ENCODE data around the gene KRT75. TPM values are rescaled to one million over a fixed set of nuclear protein-coding genes. Genes with fewer than 3 reads are reported as not detected.

KRT75 gene
- total RNA-seq, 3 donors from 2014 or later (not counting 1 experiment from before 2014, with no cell fraction given) = not detected

DNA sequence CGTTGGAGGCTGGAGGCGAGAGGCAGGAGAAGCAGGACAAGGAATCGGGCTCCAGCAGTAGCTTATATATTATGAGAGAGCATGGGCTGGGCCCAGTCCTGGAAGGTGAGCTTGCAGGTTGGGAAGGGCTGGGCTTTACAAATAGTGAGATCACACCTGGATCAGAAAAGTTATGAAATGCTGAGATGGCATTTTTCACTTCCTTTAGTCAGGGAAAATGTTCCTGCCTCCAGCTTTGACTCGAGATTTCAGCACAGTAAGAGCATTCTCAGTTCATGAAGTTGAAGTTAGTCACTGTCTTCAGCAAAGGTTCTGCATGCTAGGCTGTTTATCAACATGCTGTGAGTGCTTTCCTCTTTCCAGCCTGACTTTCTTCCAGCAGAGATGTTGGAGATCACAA is 39.6 kb upstream of the KRT75 start, which contains the start of gene KRT6C:
Gene KRT6C (minus strand): TSS at position 38 of the 400 bp plus-strand sequence. CDS start 68 bp downstream, outside the sequence.
- Mint-ChIP-seq H3K27me3 (ENCODE audit: low read depth in 2 of 2) (peaks cover 0 to 3% of the 10 kb centered on the region in 2 donors), H3K27ac (no peak within 1 kb of the TSS), H3K4me3 (no peak within 1 kb of the TSS), H3K4me1 (no peaks in the 10 kb centered on the region), H3K36me3 (no peaks in the 10 kb centered on the region), H3K9me3 (no peaks in the 10 kb centered on the region)
- Histone ChIP-seq H3K27me3 (ENCODE audit: control insufficient read depth, insufficient read depth, low read length) (peaks cover 2% of the 10 kb centered on the region), H3K4me3 (ENCODE audit: low read length) (no peak within 1 kb of the TSS), H3K4me1 (ENCODE audit: control insufficient read depth, insufficient read depth, low read length) (no peaks in the 10 kb centered on the region), H3K9me3 (ENCODE audit: control insufficient read depth, insufficient read depth, low read length) (no peaks in the 10 kb centered on the region), H3K27ac (ENCODE audit: low read length) (no peak within 1 kb of the TSS), H3K36me3 (ENCODE audit: control insufficient read depth, insufficient read depth, low read length) (no peaks in the 10 kb centered on the region)
- TF ChIP-seq, protein P1, sequence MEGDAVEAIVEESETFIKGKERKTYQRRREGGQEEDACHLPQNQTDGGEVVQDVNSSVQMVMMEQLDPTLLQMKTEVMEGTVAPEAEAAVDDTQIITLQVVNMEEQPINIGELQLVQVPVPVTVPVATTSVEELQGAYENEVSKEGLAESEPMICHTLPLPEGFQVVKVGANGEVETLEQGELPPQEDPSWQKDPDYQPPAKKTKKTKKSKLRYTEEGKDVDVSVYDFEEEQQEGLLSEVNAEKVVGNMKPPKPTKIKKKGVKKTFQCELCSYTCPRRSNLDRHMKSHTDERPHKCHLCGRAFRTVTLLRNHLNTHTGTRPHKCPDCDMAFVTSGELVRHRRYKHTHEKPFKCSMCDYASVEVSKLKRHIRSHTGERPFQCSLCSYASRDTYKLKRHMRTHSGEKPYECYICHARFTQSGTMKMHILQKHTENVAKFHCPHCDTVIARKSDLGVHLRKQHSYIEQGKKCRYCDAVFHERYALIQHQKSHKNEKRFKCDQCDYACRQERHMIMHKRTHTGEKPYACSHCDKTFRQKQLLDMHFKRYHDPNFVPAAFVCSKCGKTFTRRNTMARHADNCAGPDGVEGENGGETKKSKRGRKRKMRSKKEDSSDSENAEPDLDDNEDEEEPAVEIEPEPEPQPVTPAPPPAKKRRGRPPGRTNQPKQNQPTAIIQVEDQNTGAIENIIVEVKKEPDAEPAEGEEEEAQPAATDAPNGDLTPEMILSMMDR (IDR thresholded peaks at IDR 0.05) = no peak
- DNase-seq = no peak
- ATAC-seq = no peak
- 79% methylated on average over 4 of the region's 4 CpGs for WGBS (ENCODE audit: insufficient coverage)
- intact Hi-C loops (cut with micrococcal nuclease) = no loop called here

DNA sequence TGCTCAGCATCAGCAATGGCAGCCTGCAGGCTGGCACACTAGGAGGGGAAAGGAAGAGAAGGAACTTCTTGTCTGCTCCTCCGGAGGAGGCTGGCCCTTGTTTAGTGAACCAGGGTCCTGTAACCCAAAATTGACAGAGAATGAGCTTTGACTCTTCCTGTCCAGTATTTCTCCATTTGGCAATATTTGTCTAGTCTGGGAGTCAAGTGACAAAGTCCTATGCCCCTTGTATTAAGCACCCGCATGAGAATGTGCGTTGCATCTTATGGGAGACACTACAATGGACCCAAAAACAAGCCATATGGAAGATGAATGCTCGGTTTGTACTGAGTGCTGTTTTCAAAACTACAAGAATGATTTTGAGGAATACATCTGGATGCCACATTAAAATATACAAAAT is 35.7 kb upstream of the KRT75 start:
- 81% methylated on average over 4 of the region's 4 CpGs for WGBS (ENCODE audit: insufficient coverage)
- Mint-ChIP-seq H3K36me3 (no peaks in the 10 kb centered on the region), H3K4me3 (no peak overlapping the region), H3K4me1 (no peaks in the 10 kb centered on the region), H3K9me3 (no peaks in the 10 kb centered on the region), H3K27me3 (ENCODE audit: low read depth in 2 of 2) (peaks cover 15 to 19% of the 10 kb centered on the region in 2 donors), H3K27ac (no peak overlapping the region)
- no peak overlapping the region for H3K27ac ChIP-seq (ENCODE audit: low read length)
- TF ChIP-seq, protein P1 (IDR thresholded peaks at IDR 0.05) = no peak
- peaks cover under 1% of the 10 kb centered on the region for H3K27me3 ChIP-seq (ENCODE audit: control insufficient read depth, insufficient read depth, low read length)
- intact Hi-C loops (cut with micrococcal nuclease) = no loop called here
- H3K4me1 ChIP-seq (ENCODE audit: control insufficient read depth, insufficient read depth, low read length) = no peaks in the 10 kb centered on the region
- no peaks in the 10 kb centered on the region for H3K36me3 ChIP-seq (ENCODE audit: control insufficient read depth, insufficient read depth, low read length)
- no peak for DNase-seq
- no peaks in the 10 kb centered on the region for H3K9me3 ChIP-seq (ENCODE audit: control insufficient read depth, insufficient read depth, low read length)
- H3K4me3 ChIP-seq (ENCODE audit: low read length) = no peak overlapping the region
- ATAC-seq = no peak

DNA sequence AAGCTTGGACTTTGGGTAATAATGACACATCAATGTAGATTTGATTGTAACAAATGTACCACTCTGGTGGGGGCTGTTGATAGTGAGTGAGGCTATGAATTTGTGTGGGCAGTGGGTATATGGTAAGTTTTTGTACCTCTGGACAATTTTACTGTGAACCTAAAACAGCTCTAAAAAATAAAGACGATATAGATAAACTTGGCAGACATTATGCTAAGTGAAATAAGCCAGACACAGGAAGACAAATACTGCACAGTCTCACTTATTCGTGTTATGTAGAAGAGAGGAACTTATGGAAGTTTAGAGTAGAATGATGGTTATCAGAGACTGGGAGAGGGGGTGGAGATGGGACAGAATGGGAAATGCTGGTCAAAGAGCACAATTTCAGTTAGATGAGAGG is 30.7 kb upstream of the KRT75 start:
- Histone ChIP-seq H3K9me3 (ENCODE audit: control insufficient read depth, insufficient read depth, low read length) (no peaks in the 10 kb centered on the region), H3K4me1 (ENCODE audit: control insufficient read depth, insufficient read depth, low read length) (no peaks in the 10 kb centered on the region), H3K4me3 (ENCODE audit: low read length) (no peak overlapping the region), H3K27ac (ENCODE audit: low read length) (no peak overlapping the region), H3K27me3 (ENCODE audit: control insufficient read depth, insufficient read depth, low read length) (peaks cover 9% of the 10 kb centered on the region), H3K36me3 (ENCODE audit: control insufficient read depth, insufficient read depth, low read length) (no peaks in the 10 kb centered on the region)
- H3K27me3 Mint-ChIP-seq (ENCODE audit: low read depth in 2 of 2) = peaks cover 26 to 47% of the 10 kb centered on the region in 2 donors
- intact Hi-C loops (cut with micrococcal nuclease) = no loop called here
- DNase-seq (no peak), ATAC-seq (no peak)
- no peak overlapping the region for H3K4me3 Mint-ChIP-seq
- H3K9me3 Mint-ChIP-seq = no peaks in the 10 kb centered on the region
- H3K4me1 Mint-ChIP-seq = no peaks in the 10 kb centered on the region
- no peak overlapping the region for H3K27ac Mint-ChIP-seq
- no peaks in the 10 kb centered on the region for H3K36me3 Mint-ChIP-seq
- WGBS (ENCODE audit: insufficient coverage) = 57% methylated on average over 2 of the region's 2 CpGs
- TF ChIP-seq, protein P1 (IDR thresholded peaks at IDR 0.05) = no peak

DNA sequence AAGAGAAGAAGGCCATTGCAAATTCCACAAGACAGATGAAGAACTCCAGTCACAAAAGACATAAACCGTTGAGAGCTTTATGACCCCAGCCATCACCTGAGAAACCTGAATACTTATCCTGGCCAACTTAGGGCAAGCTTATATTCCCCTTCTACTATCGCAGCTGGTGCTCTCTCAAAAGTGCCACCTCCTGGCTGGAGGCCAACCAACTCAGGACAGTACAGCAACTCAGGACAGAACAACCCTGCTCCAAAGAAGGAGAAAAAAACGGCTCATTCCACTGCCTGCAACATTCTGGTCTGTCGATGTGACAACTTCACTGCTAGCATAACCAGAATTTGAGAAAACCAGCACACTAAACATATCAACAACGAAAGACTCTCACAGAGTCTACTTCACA is 27.5 kb upstream of the KRT75 start:
- Histone ChIP-seq H3K4me1 (ENCODE audit: control insufficient read depth, insufficient read depth, low read length) (no peaks in the 10 kb centered on the region), H3K9me3 (ENCODE audit: control insufficient read depth, insufficient read depth, low read length) (no peaks in the 10 kb centered on the region), H3K27ac (ENCODE audit: low read length) (no peak overlapping the region), H3K36me3 (ENCODE audit: control insufficient read depth, insufficient read depth, low read length) (no peaks in the 10 kb centered on the region), H3K4me3 (ENCODE audit: low read length) (no peak overlapping the region), H3K27me3 (ENCODE audit: control insufficient read depth, insufficient read depth, low read length) (peaks cover 9% of the 10 kb centered on the region)
- intact Hi-C loops (cut with micrococcal nuclease) = no loop called here
- Mint-ChIP-seq H3K4me3 (no peak overlapping the region), H3K9me3 (no peaks in the 10 kb centered on the region), H3K4me1 (no peaks in the 10 kb centered on the region), H3K36me3 (no peaks in the 10 kb centered on the region), H3K27me3 (ENCODE audit: low read depth in 2 of 2) (peaks cover 21 to 54% of the 10 kb centered on the region in 2 donors), H3K27ac (no peak overlapping the region)
- TF ChIP-seq, protein P1 (IDR thresholded peaks at IDR 0.05) = no peak
- ATAC-seq = no peak
- no peak for DNase-seq
- 76% methylated on average over 4 of the region's 5 CpGs for WGBS (ENCODE audit: insufficient coverage)

All from natural killer cell (primary cell).